Occipital lobe (tissue), 2 donors: ENCODE results near the gene CFAP65. TPM values are rescaled to one million over a fixed set of nuclear protein-coding genes. Genes with fewer than 3 reads are reported as not detected.

Experiments
- DNase-seq: peaks from one replicate; lab custom pipeline; 2025; lab: John Stamatoyannopoulos, UW
- total RNA-seq: library from RNA; depleted of rRNA; stranded (reverse); fragments of >200 nt; gene quantifications from one replicate; pipeline ENCODE4 v1.2.3, GENCODE V29; 2014

CFAP65 gene
- total RNA-seq, 1 donor from 2014 or later, result 0.16 TPM

GRCh38 chr2:218993345-218994315, 47.7 kb downstream of the CFAP65 start, which contains the start of gene CRYBA2:
Gene CRYBA2 (minus strand): TSS chr2:218993422. CDS start chr2:218993176, 246 bp downstream.
- DNase-seq, result no peak

DNA sequence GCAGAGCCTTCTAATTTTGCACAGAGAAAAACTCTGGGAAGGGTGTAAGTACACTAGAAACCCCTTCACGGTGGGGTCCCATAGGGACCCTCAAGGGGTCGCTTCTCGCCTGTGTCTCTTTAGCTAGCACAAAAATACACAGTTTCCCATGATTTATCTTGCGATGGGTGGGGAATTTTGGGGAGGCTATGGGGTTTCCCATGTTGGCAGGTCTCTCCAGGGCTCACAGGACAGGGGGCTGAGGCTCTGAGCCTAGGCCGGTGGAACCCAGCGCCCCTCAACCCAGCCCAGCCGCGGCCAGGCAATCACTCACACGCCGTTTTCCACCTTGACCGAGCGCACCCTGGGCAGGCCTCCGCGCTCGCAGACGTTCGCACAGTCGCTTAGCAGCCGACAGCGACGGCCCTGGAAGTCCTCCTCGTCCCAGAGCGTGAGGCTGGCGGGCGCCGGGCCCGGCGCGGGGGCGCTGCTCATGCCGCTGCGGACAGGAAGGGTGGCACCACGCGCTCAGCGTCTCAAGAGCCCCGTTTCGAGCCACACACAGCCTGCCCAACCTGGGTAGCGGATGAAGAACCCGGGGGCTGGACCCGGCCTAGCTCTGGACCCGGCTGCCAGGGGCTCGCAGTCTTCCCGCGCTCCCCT, 48.5 kb downstream of the CFAP65 start:
- DNase-seq, result no peak

GRCh38 chr2:218992196-218992595, 49.1 kb downstream of the CFAP65 start:
- DNase-seq, result no peak

GRCh38 chr2:218991674-218992168, 49.6 kb downstream of the CFAP65 start:
- no peak for DNase-seq

- no peak for DNase-seq
Observed at GRCh38 chr2:218990612-218991011, 50.7 kb downstream of the CFAP65 start.

DNA sequence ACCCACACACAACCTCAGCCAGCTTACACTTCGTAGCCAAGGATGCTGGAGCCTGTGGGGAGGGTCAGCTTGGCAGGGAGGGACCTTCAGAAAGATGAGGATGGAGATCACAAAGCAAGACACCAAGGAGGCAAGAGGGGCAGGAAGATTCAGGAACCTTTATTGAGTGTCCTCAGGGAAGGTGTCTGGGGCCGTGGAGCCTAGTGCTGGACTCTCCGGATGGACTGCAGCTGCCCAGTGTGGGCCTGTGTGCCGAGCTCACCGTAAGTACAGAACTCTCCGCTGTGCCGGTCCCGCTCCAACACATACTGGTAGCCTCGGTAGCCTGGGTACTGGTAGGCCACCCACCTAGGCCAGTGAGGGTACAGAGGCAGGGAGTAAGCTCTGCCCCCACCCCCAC, 51.3 kb downstream of the CFAP65 start:
- DNase-seq, result no peak

- DNase-seq, result no peak
Observed at GRCh38 chr2:218988650-218989049, 52.7 kb downstream of the CFAP65 start.

DNA sequence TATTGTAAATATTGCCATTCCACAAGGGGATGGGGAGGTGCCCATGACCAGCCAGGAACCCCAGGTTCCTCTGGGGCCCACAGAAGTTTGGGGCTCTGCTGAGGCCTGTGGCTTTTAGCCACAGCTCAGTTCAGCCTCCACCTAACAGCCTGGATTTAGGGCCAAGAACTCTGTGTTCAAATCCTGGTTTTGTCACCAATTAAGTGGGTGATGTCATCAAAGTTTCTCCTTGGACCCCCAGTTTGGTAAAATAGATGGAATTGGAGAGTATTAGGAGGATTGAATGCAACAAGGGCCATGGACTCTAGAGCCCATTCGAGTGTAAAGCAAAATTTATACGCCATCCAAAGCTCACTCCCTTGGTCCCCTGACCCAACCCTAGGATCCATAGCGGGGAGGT, 53.2 kb downstream of the CFAP65 start:
- no peak for DNase-seq

- no peak for DNase-seq
Observed at GRCh38 chr2:218986148-218986761, 55.1 kb downstream of the CFAP65 start.

DNA sequence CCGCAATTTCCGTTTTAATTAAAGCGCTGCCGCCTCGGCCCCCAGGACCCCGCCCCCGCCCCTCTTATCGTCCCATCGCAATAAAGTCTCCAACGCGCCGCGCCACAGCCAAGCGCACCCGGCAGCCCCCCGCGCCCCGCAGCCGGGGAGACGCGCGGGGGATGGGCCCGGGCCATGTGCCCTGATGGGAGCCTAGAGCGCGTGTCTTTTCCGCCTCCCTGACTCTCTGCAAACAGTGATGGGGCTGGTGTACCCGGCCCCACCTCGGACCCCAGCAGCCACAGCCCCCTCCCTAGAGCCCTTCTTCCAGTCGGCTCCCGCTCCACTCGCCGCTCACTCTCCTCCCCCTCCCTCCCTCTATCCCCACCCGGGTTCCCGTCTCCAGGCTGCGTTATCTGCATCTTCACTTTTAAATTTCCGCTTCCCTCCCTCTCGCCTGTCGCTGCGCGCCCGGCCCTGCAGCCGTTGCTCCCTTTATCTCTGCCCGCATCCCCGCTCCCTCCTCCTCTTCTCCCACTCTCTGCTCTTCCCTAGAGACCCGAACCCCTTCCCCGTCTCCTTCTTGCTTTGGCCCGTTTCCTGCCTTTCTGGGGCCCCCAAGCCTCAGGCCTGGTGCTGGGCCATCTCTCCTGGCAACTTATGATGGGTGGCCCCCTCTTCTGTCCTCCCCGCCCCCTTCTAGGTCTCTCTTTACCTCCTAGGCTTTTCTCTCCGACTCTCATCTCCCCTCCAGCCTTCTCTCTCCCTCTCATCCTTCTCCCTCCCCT, 55.8 kb downstream of the CFAP65 start:
- no peak for DNase-seq

- DNase-seq, result no peak
Observed at GRCh38 chr2:218985021-218985324, 56.3 kb downstream of the CFAP65 start, which contains the start of gene FEV. Gene FEV (minus strand): TSS chr2:218985184. CDS start chr2:218985075, 109 bp downstream.

GRCh38 chr2:218984239-218985020, 56.9 kb downstream of the CFAP65 start:
- DNase-seq, result no peak

- DNase-seq, result no peak
Observed at GRCh38 chr2:218983934-218984238, 57.4 kb downstream of the CFAP65 start.

GRCh38 chr2:218983263-218983933, 57.9 kb downstream of the CFAP65 start:
- no peak for DNase-seq

- no peak for DNase-seq
Observed at GRCh38 chr2:218982586-218983262, 58.6 kb downstream of the CFAP65 start.

- DNase-seq, result no peak
Observed at GRCh38 chr2:218981881-218982585, 59.3 kb downstream of the CFAP65 start.

GRCh38 chr2:218981390-218981880, 59.9 kb downstream of the CFAP65 start:
- DNase-seq, result no peak

GRCh38 chr2:218980735-218981389, 60.5 kb downstream of the CFAP65 start:
- DNase-seq, result no peak
